Heart left ventricle (tissue), 16 donors: Measurements from ENCODE around the gene MYDGF. TPM values are rescaled to one million over a fixed set of nuclear protein-coding genes. Genes with fewer than 3 reads are reported as not detected.

Experiments used
- ATAC-seq, 4 donors: fragments of 200-7000 bp; cut with Tn5 transposase; one replicate each; pipeline ENCODE4 v1.9.1; 2020 to 2022; ENCODE audit warnings: moderate library complexity in 4 of 4, mild to moderate bottlenecking in 3 of 4, moderate number of reproducible peaks in 1 of 4
- DNase-seq, 5 donors: peaks; one replicate each; pipeline ENCODE4 v3.0.0-alpha.2; 2020
- H3K27ac ChIP-seq, 12 donors: fragments of 200-600 bp; sonication (generic) in 4 of 12; one replicate each; pipeline versions ENCODE4 v1.5.0 to v1.8.0; 2016 to 2022; ENCODE audit warnings: mild to moderate bottlenecking in 2 of 12
- H3K27me3 ChIP-seq, 9 donors: fragments of 200-600 bp; sonication (generic) in 2 of 9; one replicate each; pipeline versions ENCODE4 v1.5.1 to v1.8.0; 2016 to 2022; ENCODE audit warnings: mild to moderate bottlenecking in 3 of 9
- H3K36me3 ChIP-seq, 9 donors: fragments of 200-600 bp; sonication (generic) in 2 of 9; one replicate each; pipeline versions ENCODE4 v1.5.0 to v1.8.0; 2018 to 2022; ENCODE audit warnings: mild to moderate bottlenecking in 2 of 9
- H3K4me1 ChIP-seq, 12 donors: fragments of 200-600 bp; sonication (generic) in 4 of 12; one replicate each; pipeline versions ENCODE4 v1.5.0 to v1.8.0; 2016 to 2022; ENCODE audit warnings: mild to moderate bottlenecking in 3 of 12
- H3K4me3 ChIP-seq, 12 donors: fragments of 200-600 bp; sonication (generic) in 4 of 12; one replicate each; pipeline versions ENCODE4 v1.5.0 to v1.8.0; 2017 to 2022; ENCODE audit warnings: mild to moderate bottlenecking in 9 of 12, moderate library complexity in 4 of 12
- H3K9me3 ChIP-seq, 12 donors: fragments of 200-600 bp; sonication (generic) in 4 of 12; one replicate each; pipeline versions ENCODE4 v1.5.0 to v1.8.0; 2016 to 2022; ENCODE audit warnings: mild to moderate bottlenecking in 1 of 12
- POLR2A ChIP-seq, 2 donors: fragments of 450-650 bp; IDR thresholded peaks; one replicate each; pipeline ENCODE4 v1.6.1; 2017; ENCODE audit warnings: antibody characterized with exemption in 2 of 2, mild to moderate bottlenecking in 2 of 2, moderate library complexity in 2 of 2
- WGBS, 4 donors: extraction: QIAGEN DNeasy Blood & Tissue Kit in 2 of 4; methylation state at CpG; one replicate each; pipeline versions ENCODE4 v1.1.5 to v1.1.7; 2013 to 2018; 5-methylcytosine and 5-hydroxymethylcytosine counted together
- intact Hi-C, 10 donors: fragments of 100-400 bp; cut with DNase I; formaldehyde crosslinking; loops; one replicate each; pipeline versions ENCODE4 v1.11.1 to v1.14.2; 2022
- long read RNA-seq, 3 donors: library from polyadenylated mRNA; unstranded; transcript quantifications; one replicate each; pipeline ENCODE4 v2.0.0, GENCODE V29; 2020 to 2021
- polyA plus RNA-seq, 2 donors: library from polyadenylated mRNA; stranded (reverse); fragments of 200-250 nt; gene quantifications; one replicate each; pipeline ENCODE4 v1.2.3, GENCODE V29; 2013
- total RNA-seq, 9 donors: library from RNA; depleted of rRNA in 2 of 9; stranded (reverse); fragments of >200 nt in 2 of 9; fragmentation: NEBNext Ultra II Directional in 3 of 9; extraction: Animal tissue kit (Norgen Biotek cat#: 25700) in 3 of 9; gene quantifications; one replicate each; pipeline versions ENCODE4 v1.1.0 to v1.2.4, GENCODE V29; 2016 to 2023
- TF ChIP-seq, protein P1 (sequence below), 12 donors: fragments of 200-600 bp; sonication (generic) in 4 of 12; IDR thresholded peaks; one replicate each; pipeline versions ENCODE4 v1.5.0 to v1.8.0; 2018 to 2022; ENCODE audit warnings: antibody characterized with exemption in 12 of 12, mild to moderate bottlenecking in 5 of 12
- donor health status: ischemic (EF 13 %, LVEDD 7.1; RV severe dilation, severe dysfunction).
- donor health status: healthy with polysubstance abuse.
- donor health status: DM: no; HTN: yes; CAD: no.
- donor health status: DM: no; HTN: no; CAD: no.
- donor health status: ischemic (EF 25% LVEDD 6.9; RV normal size, moderate dysfunction).
- donor health status: ischemic (EF 25% LVEDD 5.7; RV mildly dilated, moderate dysfunction).
- donor health status: healthy.
- donor health status: DM: yes; HTN: yes; CAD: no.
- donor health status: ischemic (EF 35%, LVEDD 5.7; RV mildly dilated, moderate dysfunction).
- donor health status: nonischemic (EF 11% LVEDD 7.7; RV severe dilation, severe dysfunction).
- donor health status: DM: yes; HTN: yes; CAD: no.
- donor health status: PGD.
- donor health status: ischemic (EF 29% LVEDD 5.4; RV normal size, mild dysfunction).
- donor health status: nonischemic (EF 23%, LVEDD 6.1; RV moderate dilation, normal function).

The MYDGF gene
- total RNA-seq (10 to 100 TPM; 19.1 to 49.1 (median 25.5) TPM), polyA plus RNA-seq (100 to 1,000 TPM in 1 of 2 donors, 10 to 100 TPM in 1; 33.1 to 201 TPM)
- long read RNA-seq, donor 1, transcript MYDGF-201 (6 exons, 1,018 nt) = major isoform, 42 of 69 reads
- long read RNA-seq, donor 1, partial matches to known transcripts = 23 of 69 reads
- long read RNA-seq, donor 1, other reads (novel, unspliced or antisense) = 4 of 69 reads
- long read RNA-seq, donor 2, transcript MYDGF-201 (6 exons, 1,018 nt) = major isoform, 121 of 129 reads
- long read RNA-seq, donor 2, partial matches to known transcripts = 5 of 129 reads
- long read RNA-seq, donor 2, other reads (novel, unspliced or antisense) = 2 of 129 reads
- long read RNA-seq, donor 3, transcript MYDGF-201 (6 exons, 1,018 nt) = major isoform, 46 of 103 reads
- long read RNA-seq, donor 3, partial matches to known transcripts = 4 of 103 reads
- long read RNA-seq, donor 3, other reads (novel, unspliced or antisense) = 53 of 103 reads

DNA sequence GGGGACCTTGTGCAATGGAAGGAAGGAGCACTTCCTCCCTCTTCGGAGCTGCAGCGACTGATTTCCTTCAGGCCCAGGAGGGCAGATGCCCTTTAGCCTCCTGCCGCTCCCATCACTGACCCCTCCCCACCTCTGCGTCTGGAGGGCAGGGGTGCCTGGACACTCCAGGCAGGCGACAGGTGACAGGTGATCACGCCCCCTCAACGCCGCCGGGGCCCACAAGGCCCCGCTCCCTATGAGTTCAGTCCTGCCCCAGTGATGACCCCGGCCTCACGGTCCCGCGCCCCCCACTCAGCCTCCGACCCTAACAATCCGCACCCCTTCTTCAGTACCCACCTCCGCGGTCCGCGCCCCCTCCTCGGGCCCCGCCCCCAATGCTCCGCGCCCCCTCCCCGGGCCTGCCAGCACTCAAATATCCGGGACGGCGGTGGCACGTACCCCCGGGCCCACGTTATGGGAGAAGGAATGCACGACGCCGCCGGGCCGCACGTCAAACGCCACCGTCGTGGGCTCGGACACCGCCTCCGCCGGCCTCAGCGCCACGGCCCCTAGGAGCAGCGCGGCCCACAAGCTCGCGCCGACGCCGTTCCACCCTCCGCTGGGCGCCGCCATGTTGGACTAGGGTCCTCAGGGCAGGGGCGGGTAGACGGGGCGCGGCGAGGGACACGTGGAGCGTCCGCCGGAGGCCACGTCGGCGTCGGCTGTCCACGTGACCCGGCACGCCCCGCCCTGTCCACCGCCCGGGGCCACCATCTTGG lies at the start of gene MYDGF:
MYDGF (minus strand) TSS at position 620 of the 758 bp plus-strand sequence; CDS start at position 612, 8 bp downstream.
- intact Hi-C loops = loop anchor here in 4 of 10 donors (5.0 kb wide), 2 partner anchors 37 to 52 kb away; partner anchors contain the start of gene DPP9 (in 2 of the 4)
- 0 to 1% (median 1%) methylated on average over 24 to 75 of the region's 75 CpGs for WGBS, 4 donors
- no peaks in the 10 kb centered on the region for H3K9me3 ChIP-seq
- peak within 1 kb of the TSS; percentile 53 to 95 (median 86) for H3K4me3 ChIP-seq
- no peaks in the 10 kb centered on the region for H3K27me3 ChIP-seq
- peaks cover 0 to 30% (median 20%) of the 10 kb centered on the region in 12 donors for H3K4me1 ChIP-seq
- peak within 1 kb of the TSS; percentile 29 to 85 (median 76) for H3K27ac ChIP-seq
- TF ChIP-seq, protein P1, sequence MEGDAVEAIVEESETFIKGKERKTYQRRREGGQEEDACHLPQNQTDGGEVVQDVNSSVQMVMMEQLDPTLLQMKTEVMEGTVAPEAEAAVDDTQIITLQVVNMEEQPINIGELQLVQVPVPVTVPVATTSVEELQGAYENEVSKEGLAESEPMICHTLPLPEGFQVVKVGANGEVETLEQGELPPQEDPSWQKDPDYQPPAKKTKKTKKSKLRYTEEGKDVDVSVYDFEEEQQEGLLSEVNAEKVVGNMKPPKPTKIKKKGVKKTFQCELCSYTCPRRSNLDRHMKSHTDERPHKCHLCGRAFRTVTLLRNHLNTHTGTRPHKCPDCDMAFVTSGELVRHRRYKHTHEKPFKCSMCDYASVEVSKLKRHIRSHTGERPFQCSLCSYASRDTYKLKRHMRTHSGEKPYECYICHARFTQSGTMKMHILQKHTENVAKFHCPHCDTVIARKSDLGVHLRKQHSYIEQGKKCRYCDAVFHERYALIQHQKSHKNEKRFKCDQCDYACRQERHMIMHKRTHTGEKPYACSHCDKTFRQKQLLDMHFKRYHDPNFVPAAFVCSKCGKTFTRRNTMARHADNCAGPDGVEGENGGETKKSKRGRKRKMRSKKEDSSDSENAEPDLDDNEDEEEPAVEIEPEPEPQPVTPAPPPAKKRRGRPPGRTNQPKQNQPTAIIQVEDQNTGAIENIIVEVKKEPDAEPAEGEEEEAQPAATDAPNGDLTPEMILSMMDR (IDR thresholded peaks at IDR 0.05) = no peak
- TF ChIP-seq POLR2A (IDR thresholded peaks at IDR 0.05) = peak in 1 of 2 donors; percentile 57
- peaks cover 0 to 45% (median 33%) of the 10 kb centered on the region in 9 donors for H3K36me3 ChIP-seq
- ATAC-seq (peak; percentile 97 to 99 (median 98)), DNase-seq (peak; percentile 94 to 97 (median 95))

DNA sequence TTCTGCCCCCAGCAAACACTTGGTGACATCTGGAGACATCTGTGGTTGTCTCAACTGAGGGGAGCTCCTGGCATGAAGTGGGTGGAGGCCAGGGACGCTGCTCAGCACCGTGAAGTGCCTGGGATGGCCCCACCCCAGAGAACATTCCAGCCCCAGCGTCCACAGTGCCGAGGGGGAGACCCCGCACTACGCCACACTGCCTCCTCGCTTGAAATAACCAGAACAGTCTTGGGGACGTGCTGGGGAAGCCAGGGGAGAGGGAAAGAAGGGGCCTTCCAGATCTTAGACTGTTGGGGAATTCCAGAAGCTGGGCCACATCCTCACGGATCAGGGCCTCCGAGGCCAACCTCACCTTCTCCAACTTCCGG lies 49.3 kb upstream of the MYDGF start:
- Histone ChIP-seq H3K27me3 (no peaks in the 10 kb centered on the region), H3K4me3 (no peak overlapping the region), H3K4me1 (peaks cover 0 to 46% (median 18%) of the 10 kb centered on the region in 12 donors), H3K36me3 (peaks cover 0 to 73% (median 58%) of the 10 kb centered on the region in 9 donors), H3K9me3 (no peaks in the 10 kb centered on the region), H3K27ac (no peak overlapping the region)
- no peak for ATAC-seq
- WGBS, 4 donors = 81 to 87% (median 85%) methylated on average over 11 of the region's 11 CpGs
- peak in 1 of 5 donors; percentile 4 for DNase-seq
- intact Hi-C loops = no loop called here
- no peak for TF ChIP-seq POLR2A (IDR thresholded peaks at IDR 0.05)
- TF ChIP-seq, protein P1 (IDR thresholded peaks at IDR 0.05) = no peak

DNA sequence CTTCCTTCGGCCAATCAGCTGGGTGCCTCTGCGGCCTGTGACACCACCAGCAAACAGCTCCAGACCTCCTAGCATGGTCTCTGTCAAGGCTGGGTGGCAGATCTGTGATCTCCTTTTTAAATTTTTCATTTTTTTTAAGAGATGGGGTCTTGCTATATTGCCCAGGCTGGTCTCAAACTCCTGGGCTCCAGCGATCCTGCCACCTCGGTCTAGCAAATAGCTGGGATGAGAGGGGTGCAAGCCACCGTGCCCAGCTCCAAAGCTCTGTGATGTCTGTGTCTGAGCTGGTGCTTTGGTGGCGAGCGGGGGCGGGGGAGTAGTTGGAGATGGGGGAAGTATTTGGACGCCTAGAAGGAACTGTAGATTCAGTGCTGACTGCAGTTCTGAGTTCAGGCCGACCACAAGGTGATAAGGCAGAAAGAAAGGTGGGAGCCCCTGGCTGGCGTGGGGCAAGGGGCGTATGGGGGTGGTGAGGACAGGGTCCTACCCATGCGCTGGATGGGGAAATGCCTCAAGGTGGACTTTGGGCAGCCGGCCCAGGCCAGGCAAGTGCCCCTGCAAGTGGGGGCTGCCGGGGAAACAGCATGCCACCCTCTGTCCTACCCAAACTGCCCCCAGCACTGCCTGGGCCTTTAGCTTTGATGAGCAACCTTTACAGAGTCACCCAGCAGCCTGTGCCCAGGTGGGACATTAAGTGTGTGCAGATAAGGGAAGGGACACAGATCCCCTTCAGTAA lies 48.0 kb upstream of the MYDGF start:
- Histone ChIP-seq H3K27ac (no peak overlapping the region), H3K36me3 (peaks cover 0 to 86% (median 70%) of the 10 kb centered on the region in 9 donors), H3K4me3 (no peak overlapping the region), H3K9me3 (no peaks in the 10 kb centered on the region), H3K27me3 (no peaks in the 10 kb centered on the region), H3K4me1 (peaks cover 0 to 58% (median 28%) of the 10 kb centered on the region in 12 donors)
- DNase-seq = peak in 1 of 5 donors; percentile 6
- intact Hi-C loops = no loop called here
- WGBS, 4 donors = 89 to 92% (median 91%) methylated on average over 15 of the region's 15 CpGs
- TF ChIP-seq POLR2A (IDR thresholded peaks at IDR 0.05) = no peak
- TF ChIP-seq, protein P1 (IDR thresholded peaks at IDR 0.05) = no peak
- no peak for ATAC-seq
